ENCODE data around the gene CCNI.
"Not testable (repeated sequence)": the region's sequence is repeated elsewhere in the genome, so short reads cannot be mapped to it uniquely, and the experiment has no call there.

The CCNI gene

DNA sequence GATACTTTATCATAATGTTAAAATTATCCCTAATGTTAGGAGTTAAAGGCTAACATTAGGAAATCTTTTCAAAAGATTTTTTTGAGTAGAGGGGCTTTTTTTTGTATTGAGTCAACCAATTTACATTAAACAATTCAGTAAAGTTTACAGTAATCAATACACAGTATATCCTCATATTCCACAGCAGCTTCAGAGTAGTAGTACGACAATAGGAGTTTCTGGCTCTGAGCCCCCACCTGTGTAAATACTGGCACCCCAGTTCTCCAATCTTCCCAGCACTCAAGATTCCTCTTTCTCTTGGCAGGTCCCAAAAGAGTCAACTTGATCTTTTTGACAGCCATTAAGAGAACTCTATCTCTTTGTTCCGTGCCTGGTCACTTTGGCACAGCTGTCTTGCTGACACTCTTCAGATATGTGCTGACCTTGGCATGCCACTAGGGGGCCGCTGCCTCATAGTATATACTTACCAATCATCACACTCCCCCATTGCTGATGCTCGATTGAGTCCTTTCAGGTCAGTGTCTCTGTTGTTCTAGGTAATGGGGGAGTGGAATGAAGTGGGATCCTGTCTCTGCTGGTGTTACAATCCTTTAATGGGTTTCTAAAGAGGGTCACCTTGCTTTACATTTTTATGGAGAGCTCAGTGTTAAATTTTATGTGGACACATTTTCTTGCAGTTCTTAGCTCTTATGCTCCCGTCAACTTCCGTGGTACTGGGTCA lies 19.5 kb upstream of the CCNI start:
- no peak for TF ChIP-seq ZFX (IDR thresholded peaks at IDR 0.05; ENCODE audit: borderline replicate concordance)
- TF ChIP-seq, protein P1, sequence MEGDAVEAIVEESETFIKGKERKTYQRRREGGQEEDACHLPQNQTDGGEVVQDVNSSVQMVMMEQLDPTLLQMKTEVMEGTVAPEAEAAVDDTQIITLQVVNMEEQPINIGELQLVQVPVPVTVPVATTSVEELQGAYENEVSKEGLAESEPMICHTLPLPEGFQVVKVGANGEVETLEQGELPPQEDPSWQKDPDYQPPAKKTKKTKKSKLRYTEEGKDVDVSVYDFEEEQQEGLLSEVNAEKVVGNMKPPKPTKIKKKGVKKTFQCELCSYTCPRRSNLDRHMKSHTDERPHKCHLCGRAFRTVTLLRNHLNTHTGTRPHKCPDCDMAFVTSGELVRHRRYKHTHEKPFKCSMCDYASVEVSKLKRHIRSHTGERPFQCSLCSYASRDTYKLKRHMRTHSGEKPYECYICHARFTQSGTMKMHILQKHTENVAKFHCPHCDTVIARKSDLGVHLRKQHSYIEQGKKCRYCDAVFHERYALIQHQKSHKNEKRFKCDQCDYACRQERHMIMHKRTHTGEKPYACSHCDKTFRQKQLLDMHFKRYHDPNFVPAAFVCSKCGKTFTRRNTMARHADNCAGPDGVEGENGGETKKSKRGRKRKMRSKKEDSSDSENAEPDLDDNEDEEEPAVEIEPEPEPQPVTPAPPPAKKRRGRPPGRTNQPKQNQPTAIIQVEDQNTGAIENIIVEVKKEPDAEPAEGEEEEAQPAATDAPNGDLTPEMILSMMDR (IDR thresholded peaks at IDR 0.05), result peak; percentile 93
- H3K27ac ChIP-seq, result no peak overlapping the region

DNA sequence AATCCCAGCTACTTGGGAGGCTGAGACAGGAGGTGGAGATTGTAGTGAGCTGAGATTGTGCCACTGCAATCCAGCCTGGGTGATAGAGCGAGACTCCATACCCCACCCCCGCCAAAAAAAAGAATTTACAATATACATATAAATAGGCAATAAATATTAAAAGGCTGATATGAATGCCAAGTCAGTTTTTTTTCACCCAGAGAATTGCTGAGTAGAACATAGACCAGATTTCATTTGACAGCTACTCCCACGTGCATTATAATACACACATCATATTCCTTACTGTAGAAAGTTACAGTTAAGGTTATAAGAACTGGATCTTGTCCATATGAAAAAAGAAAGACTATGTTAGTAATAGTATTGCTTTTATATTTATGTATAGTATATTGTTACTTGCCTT lies 18.7 kb upstream of the CCNI start:
- TF ChIP-seq, protein P1 (IDR thresholded peaks at IDR 0.05), result no peak
- TF ChIP-seq ZFX (IDR thresholded peaks at IDR 0.05; ENCODE audit: borderline replicate concordance), result no peak
- H3K27ac ChIP-seq, result no peak overlapping the region

DNA sequence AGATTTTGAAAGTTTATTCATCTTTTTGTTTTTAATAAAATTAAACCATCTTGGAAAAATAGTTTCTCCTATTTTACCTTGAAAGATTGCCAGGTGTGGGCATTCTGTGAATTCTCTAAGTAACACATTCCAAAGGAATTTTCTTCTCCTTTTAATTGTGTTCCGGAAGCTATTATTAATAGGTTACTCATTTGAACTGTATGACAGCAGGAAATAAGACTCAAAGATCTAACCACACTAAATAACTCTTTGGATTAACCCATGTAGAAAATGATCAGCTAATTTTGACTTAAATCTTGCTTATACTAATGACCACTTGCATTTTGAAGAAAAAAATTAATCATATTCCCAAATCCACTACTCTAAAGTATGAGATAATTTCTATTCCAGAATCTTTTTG lies 17.6 kb upstream of the CCNI start:
- H3K27ac ChIP-seq, result no peak overlapping the region
- TF ChIP-seq ZFX (IDR thresholded peaks at IDR 0.05; ENCODE audit: borderline replicate concordance), result no peak
- TF ChIP-seq, protein P1 (IDR thresholded peaks at IDR 0.05), result no peak

DNA sequence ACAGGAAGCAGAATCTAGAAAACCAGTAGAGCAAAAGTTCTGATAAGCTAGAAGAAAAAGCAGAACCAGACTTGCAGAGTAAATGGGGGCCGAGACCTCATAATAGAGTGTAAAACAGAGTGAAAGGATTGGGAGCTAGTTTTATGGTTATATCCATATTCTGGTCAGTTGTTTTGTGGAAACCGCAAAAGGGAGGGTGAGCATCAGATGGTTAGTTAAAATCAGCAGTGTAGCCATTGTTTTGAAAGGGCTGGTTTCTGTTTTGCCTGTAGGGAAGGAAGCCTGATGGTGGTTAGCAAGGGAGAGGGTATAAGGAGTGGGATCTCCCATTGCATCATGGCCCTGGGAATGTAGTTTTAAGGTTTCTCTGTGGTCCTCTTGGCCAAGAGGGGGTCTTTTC lies 17.2 kb upstream of the CCNI start:
- TF ChIP-seq, protein P1 (IDR thresholded peaks at IDR 0.05), result no peak
- no peak overlapping the region for H3K27ac ChIP-seq

DNA sequence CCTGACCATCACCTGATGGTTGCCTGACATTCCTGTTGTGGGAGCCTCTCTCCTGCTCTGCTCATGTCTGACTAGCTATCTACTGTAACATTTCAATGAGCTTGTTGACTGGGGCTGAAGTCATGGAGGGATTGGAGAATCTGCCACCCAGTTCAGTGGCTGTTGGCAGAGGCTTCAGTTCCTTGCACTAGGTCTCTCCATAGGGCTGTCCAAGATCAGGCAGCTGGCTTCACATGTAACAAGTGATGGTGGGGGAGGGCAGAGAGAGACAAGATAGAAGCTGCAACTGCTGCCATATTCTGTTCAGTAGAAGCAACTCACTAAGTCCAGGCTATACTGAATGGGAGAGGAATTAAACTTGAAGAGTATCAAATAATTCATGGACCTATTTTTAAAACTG lies 14.1 kb upstream of the CCNI start:
- no peak overlapping the region for H3K27ac ChIP-seq
- no peak for TF ChIP-seq ZFX (IDR thresholded peaks at IDR 0.05; ENCODE audit: borderline replicate concordance)
- TF ChIP-seq, protein P1 (IDR thresholded peaks at IDR 0.05), result no peak

DNA sequence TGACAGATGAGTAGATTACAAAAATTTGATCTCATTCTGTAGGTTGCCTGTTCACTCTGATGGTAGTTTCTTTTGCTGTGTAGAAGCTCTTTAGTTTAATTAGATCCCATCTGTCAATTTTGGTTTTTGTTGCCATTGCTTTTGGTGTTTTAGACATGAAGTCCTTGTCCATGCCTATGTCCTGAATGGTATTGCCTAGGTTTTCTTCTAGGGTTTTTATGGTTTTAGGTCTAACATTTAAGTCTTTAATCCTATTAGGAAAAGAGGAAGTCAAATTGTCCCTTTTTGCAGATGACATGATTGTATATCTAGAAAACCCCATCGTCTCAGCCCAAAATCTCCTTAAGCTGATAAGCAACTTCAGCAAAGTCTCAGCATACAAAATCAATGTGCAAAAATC lies 11.2 kb upstream of the CCNI start:
- not testable (repeated sequence) for H3K27ac ChIP-seq

DNA sequence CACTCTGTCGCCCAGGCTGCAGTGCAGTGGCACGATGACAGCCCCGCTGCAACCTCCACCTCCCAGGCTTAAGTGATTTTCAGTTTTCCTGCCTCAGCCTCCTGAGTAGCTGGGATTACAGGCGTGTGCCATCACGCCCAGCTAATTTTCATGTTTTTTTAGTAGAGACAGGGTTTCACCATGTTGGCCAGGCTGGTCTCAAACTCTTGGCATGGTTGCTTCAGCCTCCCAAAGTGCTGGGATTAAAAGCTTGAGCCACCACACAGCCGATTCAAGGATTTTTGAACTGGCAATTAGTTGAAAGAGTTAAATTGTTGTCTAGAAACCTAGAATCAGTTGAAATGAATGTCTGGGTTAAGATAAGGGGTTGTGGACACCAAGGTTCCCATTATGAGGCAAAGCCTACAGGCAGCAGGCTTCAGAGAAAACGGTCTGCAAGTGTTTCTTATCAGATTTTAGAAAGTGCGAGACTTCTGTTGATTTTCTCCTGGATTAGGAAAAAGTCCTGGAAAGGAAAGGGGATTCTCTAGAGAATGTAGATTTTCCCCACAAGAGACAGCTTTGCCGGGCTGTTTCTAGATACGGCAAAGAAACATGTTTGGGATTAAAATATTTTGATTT lies 8.3 kb upstream of the CCNI start:
- no peak overlapping the region for H3K27ac ChIP-seq
- TF ChIP-seq ZFX (IDR thresholded peaks at IDR 0.05; ENCODE audit: borderline replicate concordance), result no peak
- TF ChIP-seq, protein P1 (IDR thresholded peaks at IDR 0.05), result no peak

Data from 22Rv1 (cell line).